Activated CD8-positive, alpha-beta memory T cell treated with anti-CD3 and anti-CD28 coated beads for 4 hours (primary cell): ENCODE results near the gene NCKAP5.
"Not testable (repeated sequence)": the region's sequence is repeated elsewhere in the genome, so short reads cannot be mapped to it uniquely, and the experiment has no call there.

ENCODE experiments used
- DNase-seq, 2 donors: peaks; one replicate each; pipeline ENCODE4 v3.0.0-alpha.2; 2020; ENCODE audit warnings: low read depth in 2 of 2

NCKAP5 gene

GRCh38 chr2:133522204-133522603 is 46.1 kb downstream of the NCKAP5 start:
- DNase-seq = no peak

GRCh38 chr2:133521146-133521745 is 47.0 kb downstream of the NCKAP5 start:
- DNase-seq = no peak

- not testable (repeated sequence) for DNase-seq
Measured at GRCh38 chr2:133519677-133520076, 48.6 kb downstream of the NCKAP5 start.

- no peak for DNase-seq
Measured at GRCh38 chr2:133518700-133519344, 49.4 kb downstream of the NCKAP5 start.

GRCh38 chr2:133517876-133518275 is 50.4 kb downstream of the NCKAP5 start:
- DNase-seq = no peak

GRCh38 chr2:133516405-133517026 is 51.7 kb downstream of the NCKAP5 start:
- DNase-seq = no peak

GRCh38 chr2:133515271-133515670 is 53.0 kb downstream of the NCKAP5 start:
- DNase-seq = no peak

GRCh38 chr2:133513893-133514292 is 54.4 kb downstream of the NCKAP5 start:
- DNase-seq = no peak

GRCh38 chr2:133512121-133512520 is 56.1 kb downstream of the NCKAP5 start:
- no peak for DNase-seq

- DNase-seq = no peak
Measured at GRCh38 chr2:133511679-133512078, 56.6 kb downstream of the NCKAP5 start.

GRCh38 chr2:133509777-133510176 is 58.5 kb downstream of the NCKAP5 start:
- DNase-seq = no peak

GRCh38 chr2:133508546-133509165 is 59.6 kb downstream of the NCKAP5 start:
- no peak for DNase-seq

- no peak for DNase-seq
Measured at GRCh38 chr2:133506996-133507395, 61.3 kb downstream of the NCKAP5 start.

- no peak for DNase-seq
Measured at GRCh38 chr2:133504566-133505505, 63.4 kb downstream of the NCKAP5 start.

- DNase-seq = no peak
Measured at GRCh38 chr2:133503927-133504326, 64.3 kb downstream of the NCKAP5 start.

GRCh38 chr2:133503323-133503722 is 64.9 kb downstream of the NCKAP5 start:
- DNase-seq = no peak

GRCh38 chr2:133502678-133503077 is 65.6 kb downstream of the NCKAP5 start:
- no peak for DNase-seq

- DNase-seq = no peak
Measured at GRCh38 chr2:133500917-133501316, 67.3 kb downstream of the NCKAP5 start.

GRCh38 chr2:133498662-133499585 is 69.3 kb downstream of the NCKAP5 start:
- no peak for DNase-seq

- DNase-seq = no peak
Measured at GRCh38 chr2:133497951-133498565, 70.2 kb downstream of the NCKAP5 start.
